HCT116 (cell line): ENCODE results near the gene CD84. TPM values are rescaled to one million over a fixed set of nuclear protein-coding genes. Genes with fewer than 3 reads are reported as not detected.

ENCODE experiments used
- ATAC-seq: fragments of 200-7000 bp; cut with Tn5 transposase; 2 replicates; pipeline ENCODE4 v1.9.1; 2020; ENCODE audit warnings: mild to moderate bottlenecking, moderate library complexity
- BruUV-seq: library from RNA; stranded (reverse); fragments of 400-500 nt; replicated peaks from 2 replicates; lab custom pipeline; 2021; lab: Mats Ljungman, UMichigan
- CTCF ChIA-PET: fragments of 300-600 bp; sonication (Branson Sonifier 250); formaldehyde crosslinking; loops from one replicate; lab custom pipeline; 2021; ENCODE audit warnings: antibody characterized with exemption; lab: Charles Lee
- POLR2A ChIA-PET: fragments of 300-600, 350-600 bp; sonication (Branson Sonifier 250); formaldehyde crosslinking; loops from one replicate; lab custom pipeline; 2021; ENCODE audit warnings: antibody characterized with exemption; lab: Charles Lee
- RAD21 ChIA-PET, 2 experiments: fragments of 300-600 bp; sonication (Branson Sonifier 250); formaldehyde crosslinking; loops; one replicate each; lab custom pipeline; 2023; ENCODE audit warnings: low total read pairs in 2 of 2; ENCODE audit not compliant: uncharacterized antibody in 2 of 2, unreplicated experiment in 2 of 2, low non-redundant PET in 1 of 2; lab: Charles Lee
- DNase-seq: peaks from one replicate; pipeline ENCODE4 v3.0.0-alpha.2; 2010; ENCODE audit warnings: low read depth, low spot score
- H2AFZ ChIP-seq: fragments of 200-600 bp; shearing (Covaris generic), sonication (generic); 2 replicates; pipeline ENCODE4 v1.6.1; 2017; ENCODE audit warnings: low read depth, mixed run types, mixed read lengths, antibody characterized with exemption, low read length; ENCODE audit not compliant: poor library complexity, severe bottlenecking
- H3K27ac ChIP-seq: 2 replicates; pipeline ENCODE4 v1.5.1; 2012; ENCODE audit warnings: low read depth, low read length
- H3K27me3 ChIP-seq: fragments of 200-600 bp; sonication (generic); 2 replicates; pipeline ENCODE4 v1.6.1; 2016; ENCODE audit warnings: mixed run types, low read length, mixed read lengths; ENCODE audit not compliant: insufficient read depth
- H3K36me3 ChIP-seq, 2 experiments: fragments of 200-500 bp in 1 of 2; fragments of 200-600 bp in 1 of 2; sonication (Bioruptor generic) in 1 of 2; sonication (generic) in 1 of 2; 2 replicates each; pipeline versions ENCODE4 v1.5.1 to v1.6.1; 2014 to 2016; ENCODE audit warnings: low read length in 2 of 2, inconsistent platforms in 1 of 2, mixed read lengths in 1 of 2, mixed run types in 1 of 2; ENCODE audit not compliant: insufficient read depth in 2 of 2, control insufficient read depth in 1 of 2
- H3K4me1 ChIP-seq, 2 experiments: fragments of 200-600 bp in 1 of 2; sonication (generic) in 1 of 2; 2 replicates each; pipeline versions ENCODE4 v1.5.1 to v1.6.1; 2012 to 2017; ENCODE audit warnings: low read length in 2 of 2, inconsistent platforms in 1 of 2, mild to moderate bottlenecking in 1 of 2, mixed read lengths in 1 of 2, mixed run types in 1 of 2, moderate library complexity in 1 of 2; ENCODE audit not compliant: insufficient read depth in 2 of 2, control insufficient read depth in 1 of 2
- H3K4me2 ChIP-seq: fragments of 200-600 bp; sonication (generic); 2 replicates; pipeline ENCODE4 v1.6.1; 2017; ENCODE audit warnings: mixed run types, low read length, mixed read lengths
- H3K4me3 ChIP-seq, 2 experiments: fragments of 200-600 bp in 1 of 2; sonication (generic) in 1 of 2; replicated peaks in 1 of 2; 2 replicates each; pipeline ENCODE4 v1.5.1; 2011 to 2016; ENCODE audit warnings: low read length in 2 of 2, control low read depth in 1 of 2, low read depth in 1 of 2, mild to moderate bottlenecking in 1 of 2, mixed read lengths in 1 of 2, mixed run types in 1 of 2
- H3K79me2 ChIP-seq: fragments of 200-600 bp; sonication (generic); 2 replicates; pipeline ENCODE4 v1.6.1; 2017; ENCODE audit warnings: mild to moderate bottlenecking, mixed run types, low read length, moderate library complexity, mixed read lengths; ENCODE audit not compliant: insufficient read depth
- H3K9ac ChIP-seq: fragments of 200-600 bp; sonication (generic); 2 replicates; pipeline ENCODE4 v1.6.1; 2016; ENCODE audit warnings: low read length, mixed read lengths
- H3K9me2 ChIP-seq: fragments of 200-600 bp; sonication (generic), shearing (Covaris generic); 2 replicates; pipeline ENCODE4 v1.6.1; 2017; ENCODE audit warnings: mixed run types, mild to moderate bottlenecking, moderate library complexity; ENCODE audit not compliant: insufficient read depth
- H3K9me3 ChIP-seq, 2 experiments: fragments of 200-500 bp in 1 of 2; fragments of 200-600 bp in 1 of 2; sonication (Bioruptor generic) in 1 of 2; sonication (generic) in 1 of 2; 2 replicates each; pipeline ENCODE4 v1.6.1; 2014 to 2017; ENCODE audit warnings: low read length in 2 of 2, mixed read lengths in 2 of 2, inconsistent platforms in 1 of 2, low read depth in 1 of 2, mild to moderate bottlenecking in 1 of 2, mixed run types in 1 of 2, moderate library complexity in 1 of 2; ENCODE audit not compliant: control insufficient read depth in 1 of 2, insufficient read depth in 1 of 2
- H4K20me1 ChIP-seq: fragments of 200-600 bp; sonication (generic), shearing (Covaris generic); 2 replicates; pipeline ENCODE4 v1.6.1; 2017; ENCODE audit warnings: mixed run types, mild to moderate bottlenecking, moderate library complexity; ENCODE audit not compliant: insufficient read depth
- CBX3 ChIP-seq: IDR thresholded peaks from 2 replicates; pipeline ENCODE4 v1.6.1; 2012; ENCODE audit warnings: low read depth
- CTCF ChIP-seq, 3 experiments: fragments of 200-600 bp in 1 of 3; sonication (generic) in 1 of 3; IDR thresholded peaks in 2 of 3; conservative IDR thresholded peaks in 1 of 3; 2 replicates each; pipeline ENCODE4 v1.5.1; 2012 to 2017; ENCODE audit warnings: low read depth in 2 of 3, low read length in 2 of 3, antibody characterized with exemption in 1 of 3, borderline replicate concordance in 1 of 3, control low read depth in 1 of 3, mild to moderate bottlenecking in 1 of 3, mixed read lengths in 1 of 3, mixed run types in 1 of 3, moderate library complexity in 1 of 3; ENCODE audit not compliant: insufficient read depth in 1 of 3
- EGR1 ChIP-seq: IDR thresholded peaks from 2 replicates; pipeline ENCODE4 v1.6.1; 2012; ENCODE audit warnings: low read depth
- ELF1 ChIP-seq: IDR thresholded peaks from 2 replicates; pipeline ENCODE4 v1.6.1; 2012; ENCODE audit warnings: low read depth, borderline replicate concordance
- EZH2phosphoT487 ChIP-seq: fragments of 200-600 bp; IDR thresholded peaks from 2 replicates; pipeline ENCODE4 v1.6.1; 2018; ENCODE audit warnings: antibody characterized with exemption, borderline replicate concordance
- SIN3A ChIP-seq: IDR thresholded peaks from 2 replicates; pipeline ENCODE4 v1.6.1; 2012; ENCODE audit warnings: low read depth
- SRF ChIP-seq: IDR thresholded peaks from 2 replicates; pipeline ENCODE4 v1.6.1; 2012; ENCODE audit warnings: low read depth
- intact Hi-C: fragments of 100-400 bp; cut with micrococcal nuclease; formaldehyde crosslinking; loops from 2 replicates; pipeline ENCODE4 v1.10.0; 2022
- total RNA-seq: library from RNA; stranded (reverse); gene quantifications from one replicate; pipeline ENCODE4 v1.2.1, GENCODE V29; 2021; ENCODE audit not compliant: unreplicated experiment
- TF ChIP-seq, protein P1 (sequence below): IDR thresholded peaks from 2 replicates; pipeline ENCODE4 v1.6.1; 2011; ENCODE audit warnings: mild to moderate bottlenecking, low read length, moderate library complexity; ENCODE audit not compliant: insufficient replicate concordance; ENCODE audit errors: extremely low read depth

The CD84 gene
- total RNA-seq, 1 experiment from 2014 or later: 0.02 TPM

DNA sequence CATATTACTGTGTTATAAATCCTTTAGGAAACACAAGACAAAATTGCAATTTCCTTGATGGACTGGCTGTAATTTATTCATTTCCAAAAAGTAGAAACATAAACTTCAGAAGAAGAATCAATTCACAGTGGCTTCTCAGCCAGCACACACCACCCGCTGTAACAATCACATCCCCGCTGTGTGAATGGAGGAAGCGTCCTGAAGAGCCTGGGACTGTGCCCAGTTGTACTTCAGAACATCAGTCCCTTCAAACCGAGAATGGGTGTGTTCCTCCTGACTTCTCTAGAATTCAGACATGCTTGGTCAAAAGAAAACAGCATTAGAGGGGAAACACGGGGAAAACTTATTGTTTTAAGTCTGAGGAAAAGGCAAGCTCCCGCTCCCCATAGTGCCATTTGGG lies 28.8 kb upstream of the CD84 start:
- no peak for ATAC-seq
- no peak overlapping the region for H2AFZ ChIP-seq
- no peaks in the 10 kb centered on the region for H3K4me1 ChIP-seq
- H3K9me3 ChIP-seq: no peaks in the 10 kb centered on the region
- no peak overlapping the region for H3K27ac ChIP-seq
- no peaks in the 10 kb centered on the region for H4K20me1 ChIP-seq
- H3K79me2 ChIP-seq: no peaks in the 10 kb centered on the region
- ChIA-PET CTCF (interaction anchor here (2.6 to 2.7 kb wide), 2 partner anchors 11 to 179 kb away, joined by 8 to 19 read pairs; no protein-coding TSS in a partner anchor), RAD21 (no interaction called here)
- TF ChIP-seq, protein P1, sequence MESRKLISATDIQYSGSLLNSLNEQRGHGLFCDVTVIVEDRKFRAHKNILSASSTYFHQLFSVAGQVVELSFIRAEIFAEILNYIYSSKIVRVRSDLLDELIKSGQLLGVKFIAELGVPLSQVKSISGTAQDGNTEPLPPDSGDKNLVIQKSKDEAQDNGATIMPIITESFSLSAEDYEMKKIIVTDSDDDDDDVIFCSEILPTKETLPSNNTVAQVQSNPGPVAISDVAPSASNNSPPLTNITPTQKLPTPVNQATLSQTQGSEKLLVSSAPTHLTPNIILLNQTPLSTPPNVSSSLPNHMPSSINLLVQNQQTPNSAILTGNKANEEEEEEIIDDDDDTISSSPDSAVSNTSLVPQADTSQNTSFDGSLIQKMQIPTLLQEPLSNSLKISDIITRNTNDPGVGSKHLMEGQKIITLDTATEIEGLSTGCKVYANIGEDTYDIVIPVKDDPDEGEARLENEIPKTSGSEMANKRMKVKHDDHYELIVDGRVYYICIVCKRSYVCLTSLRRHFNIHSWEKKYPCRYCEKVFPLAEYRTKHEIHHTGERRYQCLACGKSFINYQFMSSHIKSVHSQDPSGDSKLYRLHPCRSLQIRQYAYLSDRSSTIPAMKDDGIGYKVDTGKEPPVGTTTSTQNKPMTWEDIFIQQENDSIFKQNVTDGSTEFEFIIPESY: no peak
- TF ChIP-seq, all 23 proteins: peak for 0
- Histone ChIP-seq H3K9ac (no peak overlapping the region), H3K4me2 (no peak overlapping the region), H3K9me2 (no peaks in the 10 kb centered on the region), H3K36me3 (no peaks in the 10 kb centered on the region), H3K4me3 (no peak overlapping the region), H3K27me3 (peaks cover 43% of the 10 kb centered on the region)
- no TSS peak for BruUV-seq
- POLR2A ChIA-PET: no interaction called here
- no peak for DNase-seq
- intact Hi-C loops: loop anchor here (5.0 kb wide), 1 partner anchor 506 kb away; no protein-coding TSS in a partner anchor

DNA sequence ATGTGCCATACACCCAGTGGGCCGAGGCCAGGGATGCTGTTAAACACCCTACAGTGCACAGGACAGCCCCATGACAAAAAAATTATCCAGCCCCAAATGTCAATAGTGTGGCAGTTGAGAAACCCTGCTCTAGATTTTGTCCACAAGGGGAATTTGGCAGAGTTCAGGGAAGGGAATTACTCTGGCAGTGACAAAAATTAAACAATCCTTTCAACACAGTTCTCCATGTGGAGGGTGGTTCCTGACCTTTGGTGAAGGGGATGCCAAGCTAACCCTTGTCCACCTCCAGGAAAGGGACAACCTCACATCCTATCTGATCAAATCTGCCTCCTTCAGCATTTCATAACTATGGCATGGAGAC lies 28.4 kb upstream of the CD84 start:
- Histone ChIP-seq H3K36me3 (no peaks in the 10 kb centered on the region), H3K27me3 (peaks cover 39% of the 10 kb centered on the region; the same call in 1 of the 2 replicates), H4K20me1 (no peaks in the 10 kb centered on the region), H3K4me3 (no peak overlapping the region), H3K4me2 (no peak overlapping the region), H3K9me3 (no peaks in the 10 kb centered on the region), H3K9me2 (no peaks in the 10 kb centered on the region), H3K9ac (no peak overlapping the region), H2AFZ (no peak overlapping the region), H3K27ac (no peak overlapping the region), H3K79me2 (no peaks in the 10 kb centered on the region), H3K4me1 (no peaks in the 10 kb centered on the region)
- intact Hi-C loops: loop anchor here (1.0 to 5.0 kb wide), 3 partner anchors 61 to 505 kb away; no protein-coding TSS in a partner anchor
- TF ChIP-seq ELF1: no peak
- no peak for TF ChIP-seq EGR1
- TF ChIP-seq CTCF (IDR thresholded peaks at IDR 0.05 in 2 of 3, conservative IDR thresholded peaks at IDR 0.05 in 1 of 3; ENCODE audit: borderline replicate concordance in 1 of 3, insufficient read depth in 1 of 3, low read depth in 2 of 3, low read length in 2 of 3): no peak
- no peak for TF ChIP-seq SIN3A
- no peak for TF ChIP-seq EZH2phosphoT487
- TF ChIP-seq CBX3: no peak
- no peak for TF ChIP-seq SRF
- ChIA-PET RAD21 (interaction anchor here in 1 of 2 experiments (1.4 kb wide), 1 partner anchor 179 kb away, joined by 5 read pairs; no protein-coding TSS in a partner anchor), CTCF (interaction anchor here (1.4 to 2.7 kb wide), 2 partner anchors 11 to 179 kb away, joined by 8 to 17 read pairs; no protein-coding TSS in a partner anchor), POLR2A (no interaction called here)
- ATAC-seq (no peak), DNase-seq (no peak)
- BruUV-seq: no TSS peak
